WTC11 (cell line): ENCODE results near the gene GABRB2. TPM values are rescaled to one million over a fixed set of nuclear protein-coding genes. Genes with fewer than 3 reads are reported as not detected.
"Not testable (repeated sequence)": the region's sequence is repeated elsewhere in the genome, so short reads cannot be mapped to it uniquely, and the experiment has no call there.

Source experiments
- ATAC-seq: fragments of 200-7000 bp; cut with Tn5 transposase; 2 replicates; pipeline ENCODE4 v1.10.0; 2021; ENCODE audit warnings: mild to moderate bottlenecking, moderate library complexity
- CTCF ChIA-PET: fragments of 300-600 bp; sonication (Branson Sonifier 250); formaldehyde crosslinking; loops from one replicate; lab custom pipeline; 2021; ENCODE audit warnings: antibody characterized with exemption; lab: Charles Lee
- POLR2A ChIA-PET: fragments of 350-600 bp; sonication (Branson Sonifier 250); formaldehyde crosslinking; loops from one replicate; lab custom pipeline; 2021; ENCODE audit warnings: antibody characterized with exemption; lab: Charles Lee
- DNase-seq: peaks from one replicate; pipeline ENCODE4 v3.0.0; 2021; ENCODE audit warnings: low spot score
- H3K27ac Mint-ChIP-seq: 2 replicates; pipeline ENCODE4 v1.8.0; 2021; ENCODE audit warnings: mixed read lengths
- H3K27me3 Mint-ChIP-seq: 2 replicates; pipeline ENCODE4 v1.8.0; 2021; ENCODE audit warnings: low read depth, mild to moderate bottlenecking, moderate library complexity, mixed read lengths
- H3K36me3 Mint-ChIP-seq: 2 replicates; pipeline ENCODE4 v1.8.0; 2021; ENCODE audit warnings: mixed read lengths
- H3K4me1 Mint-ChIP-seq: 2 replicates; pipeline ENCODE4 v1.8.0; 2022; ENCODE audit warnings: mixed read lengths
- H3K4me3 Mint-ChIP-seq: 2 replicates; pipeline ENCODE4 v1.8.0; 2021; ENCODE audit warnings: mild to moderate bottlenecking, moderate library complexity, mixed read lengths
- H3K9me3 Mint-ChIP-seq: 2 replicates; pipeline ENCODE4 v1.8.0; 2021; ENCODE audit warnings: mixed read lengths
- CBFB ChIP-seq: sonication (generic); formaldehyde crosslinking; IDR thresholded peaks from 2 replicates; pipeline ENCODE4 v1.8.1; 2022; ENCODE audit warnings: mild to moderate bottlenecking, low read depth, missing genetic modification reagents
- CTCF ChIP-seq: fragments of 200-600 bp; IDR thresholded peaks from 2 replicates; pipeline ENCODE4 v1.8.0; 2022; ENCODE audit warnings: antibody characterized with exemption
- E2F4 ChIP-seq: sonication (generic); formaldehyde crosslinking; IDR thresholded peaks from 2 replicates; pipeline ENCODE4 v1.8.1; 2022; ENCODE audit warnings: low read depth, mild to moderate bottlenecking, moderate library complexity, missing genetic modification reagents, borderline replicate concordance
- E2F5 ChIP-seq: sonication (generic); formaldehyde crosslinking; IDR thresholded peaks from 2 replicates; pipeline ENCODE4 v1.8.1; 2022; ENCODE audit warnings: mild to moderate bottlenecking, moderate library complexity, missing genetic modification reagents
- ELF4 ChIP-seq: sonication (generic); formaldehyde crosslinking; IDR thresholded peaks from 2 replicates; pipeline ENCODE4 v1.8.1; 2022; ENCODE audit warnings: low read depth, mild to moderate bottlenecking, moderate library complexity, missing genetic modification reagents
- ESRRA ChIP-seq: sonication (generic); formaldehyde crosslinking; IDR thresholded peaks from 2 replicates; pipeline ENCODE4 v1.8.1; 2022; ENCODE audit warnings: mild to moderate bottlenecking, missing genetic modification reagents, borderline replicate concordance
- ETV6 ChIP-seq: sonication (generic); formaldehyde crosslinking; IDR thresholded peaks from 2 replicates; pipeline ENCODE4 v1.8.1; 2022; ENCODE audit warnings: mild to moderate bottlenecking, missing genetic modification reagents
- FOXK1 ChIP-seq: sonication (generic); formaldehyde crosslinking; IDR thresholded peaks from 2 replicates; pipeline ENCODE4 v1.8.0; 2022; ENCODE audit warnings: mild to moderate bottlenecking, moderate library complexity, missing genetic modification reagents
- HMGXB4 ChIP-seq: sonication (generic); formaldehyde crosslinking; IDR thresholded peaks from 2 replicates; pipeline ENCODE4 v1.8.1; 2023; ENCODE audit warnings: mild to moderate bottlenecking, moderate library complexity, missing genetic modification reagents
- KAT7 ChIP-seq: sonication (generic); formaldehyde crosslinking; IDR thresholded peaks from 2 replicates; pipeline ENCODE4 v1.8.1; 2023; ENCODE audit warnings: missing genetic modification reagents, mild to moderate bottlenecking, borderline replicate concordance
- NR3C1 ChIP-seq: sonication (generic); formaldehyde crosslinking; conservative IDR thresholded peaks from 2 replicates; pipeline ENCODE4 v1.8.1; 2023; ENCODE audit warnings: low read depth, mild to moderate bottlenecking, missing genetic modification reagents
- SP1 ChIP-seq: sonication (generic); formaldehyde crosslinking; conservative IDR thresholded peaks from 2 replicates; pipeline ENCODE4 v1.8.1; 2022; ENCODE audit warnings: missing genetic modification reagents
- TCF7 ChIP-seq: sonication (generic); formaldehyde crosslinking; IDR thresholded peaks from 2 replicates; pipeline ENCODE4 v1.8.0; 2022; ENCODE audit warnings: mild to moderate bottlenecking, low read depth, missing genetic modification reagents, moderate library complexity
- TEAD1 ChIP-seq: sonication (generic); formaldehyde crosslinking; IDR thresholded peaks from 2 replicates; pipeline ENCODE4 v1.8.0; 2022; ENCODE audit warnings: mild to moderate bottlenecking, missing genetic modification reagents
- TEAD4 ChIP-seq: sonication (generic); formaldehyde crosslinking; IDR thresholded peaks from 2 replicates; pipeline ENCODE4 v1.8.0; 2022; ENCODE audit warnings: mild to moderate bottlenecking, missing genetic modification reagents
- ZBTB21 ChIP-seq: sonication (generic); formaldehyde crosslinking; IDR thresholded peaks from 2 replicates; pipeline ENCODE4 v1.8.1; 2023; ENCODE audit warnings: mild to moderate bottlenecking, missing genetic modification reagents, borderline replicate concordance
- ZBTB43 ChIP-seq: sonication (generic); formaldehyde crosslinking; IDR thresholded peaks from 2 replicates; pipeline ENCODE4 v1.8.1; 2023; ENCODE audit warnings: mild to moderate bottlenecking, missing genetic modification reagents
- ZMAT4 ChIP-seq: fragments of 250-450 bp; sonication (Bioruptor Pico); IDR thresholded peaks from 2 replicates; pipeline ENCODE4 v1.9.0; 2021; ENCODE audit warnings: mild to moderate bottlenecking
- ZNF121 ChIP-seq: sonication (generic); formaldehyde crosslinking; IDR thresholded peaks from 2 replicates; pipeline ENCODE4 v1.8.0; 2023; ENCODE audit warnings: missing genetic modification reagents
- ZNF396 ChIP-seq: fragments of 250-450 bp; sonication (Bioruptor Pico); IDR thresholded peaks from 2 replicates; pipeline ENCODE4 v1.8.0; 2021; ENCODE audit warnings: mild to moderate bottlenecking, moderate library complexity, borderline replicate concordance
- ZNF512 ChIP-seq: sonication (generic); formaldehyde crosslinking; IDR thresholded peaks from 2 replicates; pipeline ENCODE4 v1.8.1; 2022; ENCODE audit warnings: missing genetic modification reagents, borderline replicate concordance
- total RNA-seq: library from RNA; stranded (reverse); gene quantifications from 3 replicates; pipeline ENCODE4 v1.2.3, GENCODE V29; 2021

The GABRB2 gene
- total RNA-seq, 1 experiment from 2014 or later = 0.79 TPM

GRCh38 chr5:161301586-161301985 lies 244.9 kb downstream of the GABRB2 start:
- no peak for ATAC-seq
- no peaks in the 10 kb centered on the region for H3K4me1 Mint-ChIP-seq
- H3K9me3 Mint-ChIP-seq = peaks cover 14% of the 10 kb centered on the region
- no peak overlapping the region for H3K4me3 Mint-ChIP-seq
- TF ChIP-seq TEAD1 (CRISPR knock-in tag) = no peak
- TF ChIP-seq ESRRA (CRISPR knock-in tag) = no peak
- no peak for TF ChIP-seq ZBTB21 (CRISPR knock-in tag)
- no peak for TF ChIP-seq ELF4 (CRISPR knock-in tag)
- TF ChIP-seq ZNF512 (CRISPR knock-in tag) = no peak
- TF ChIP-seq FOXK1 (CRISPR knock-in tag) = no peak
- TF ChIP-seq HMGXB4 = no peak
- ChIA-PET POLR2A (no interaction called here), CTCF (no interaction called here)
- peaks cover 3% of the 10 kb centered on the region; the same call in 1 of the 2 replicates for H3K27me3 Mint-ChIP-seq
- no peak overlapping the region for H3K27ac Mint-ChIP-seq
- peaks cover 2% of the 10 kb centered on the region; the same call in 1 of the 2 replicates for H3K36me3 Mint-ChIP-seq
- DNase-seq = no peak

GRCh38 chr5:161299053-161299452 lies 247.5 kb downstream of the GABRB2 start:
- TF ChIP-seq TEAD4 (CRISPR knock-in tag) = no peak
- TF ChIP-seq E2F5 = no peak
- TF ChIP-seq ZMAT4 (CRISPR knock-in tag) = no peak
- peaks cover 2% of the 10 kb centered on the region; the same call in 1 of the 2 replicates for H3K36me3 Mint-ChIP-seq
- DNase-seq = no peak
- no peak overlapping the region for H3K4me3 Mint-ChIP-seq
- H3K27ac Mint-ChIP-seq = no peak overlapping the region
- peaks cover 3% of the 10 kb centered on the region; the same call in 1 of the 2 replicates for H3K27me3 Mint-ChIP-seq
- no peak for ATAC-seq
- CTCF ChIA-PET = no interaction called here
- H3K9me3 Mint-ChIP-seq = peaks cover 14% of the 10 kb centered on the region
- POLR2A ChIA-PET = no interaction called here
- H3K4me1 Mint-ChIP-seq = no peaks in the 10 kb centered on the region

- POLR2A ChIA-PET, CTCF ChIA-PET, ATAC-seq, H3K4me3 Mint-ChIP-seq, H3K4me1 Mint-ChIP-seq, H3K27ac Mint-ChIP-seq, H3K27me3 Mint-ChIP-seq, DNase-seq, H3K36me3 Mint-ChIP-seq: not testable (repeated sequence)
- peaks cover 14% of the 10 kb centered on the region for H3K9me3 Mint-ChIP-seq
Observed at GRCh38 chr5:161297388-161297787, 249.1 kb downstream of the GABRB2 start.

GRCh38 chr5:161295721-161296250 lies 250.7 kb downstream of the GABRB2 start:
- Mint-ChIP-seq H3K4me3 (no peak overlapping the region), H3K9me3 (peaks cover 14% of the 10 kb centered on the region), H3K4me1 (no peaks in the 10 kb centered on the region), H3K27ac (no peak overlapping the region), H3K36me3 (peaks cover 2% of the 10 kb centered on the region; the same call in 1 of the 2 replicates), H3K27me3 (peaks cover 3% of the 10 kb centered on the region; the same call in 1 of the 2 replicates)
- ChIA-PET CTCF (no interaction called here), POLR2A (no interaction called here)
- ATAC-seq = no peak
- DNase-seq = no peak
- TF ChIP-seq ZNF121 (CRISPR knock-in tag) = no peak
- no peak for TF ChIP-seq ETV6 (CRISPR knock-in tag)
- TF ChIP-seq KAT7 (CRISPR knock-in tag) = no peak
- TF ChIP-seq TCF7 = no peak
- no peak for TF ChIP-seq ZNF396
- no peak for TF ChIP-seq E2F4 (CRISPR knock-in tag)
- no peak for TF ChIP-seq CTCF
- TF ChIP-seq NR3C1 (CRISPR knock-in tag) = no peak
- no peak for TF ChIP-seq SP1
- no peak for TF ChIP-seq CBFB
- no peak for TF ChIP-seq ZBTB43 (CRISPR knock-in tag)
